ENCODE results near the gene TMIE. TPM values are rescaled to one million over a fixed set of nuclear protein-coding genes. Genes with fewer than 3 reads are reported as not detected.

The TMIE gene
- polyA plus RNA-seq, 1 donor (not counting 4 experiments of a cell fraction or from before 2014, with no cell fraction given): 0.07 TPM

GRCh38 chr3:46693038-46693891 is 7.9 kb upstream of the TMIE start, which contains the start of gene ALS2CL:
TSS of gene ALS2CL (minus strand) at chr3:46693679. CDS start at chr3:46689440, 4,239 bp downstream.
- Histone ChIP-seq H3K4me2 (ENCODE audit: control insufficient read depth, extremely low read depth, insufficient read depth, low read depth, low read length) (peak within 1 kb of the TSS; percentile 60), H3K27me3 (ENCODE audit: control insufficient read depth, extremely low read depth, insufficient read depth, low read length) (no peaks in the 10 kb centered on the region), H3K36me3 (ENCODE audit: control insufficient read depth in 2 of 2, extremely low read depth in 1 of 2, insufficient read depth in 2 of 2, low read length in 2 of 2) (peaks cover 13 to 17% of the 10 kb centered on the region in 2 experiments), H3K79me2 (ENCODE audit: control insufficient read depth, insufficient read depth, low read length) (peaks cover 22% of the 10 kb centered on the region), H2AFZ (ENCODE audit: control insufficient read depth, low read length) (peak within 1 kb of the TSS; percentile 28), H3K27ac (ENCODE audit: control insufficient read depth, insufficient read depth, low read length) (peak within 1 kb of the TSS; percentile 86), H3K9ac (ENCODE audit: control insufficient read depth, extremely low read depth, insufficient read depth, low read length) (peak within 1 kb of the TSS; percentile 99), H3K9me1 (ENCODE audit: control insufficient read depth, extremely low read depth, insufficient read depth, low read length) (peaks cover 2% of the 10 kb centered on the region), H3K9me3 (ENCODE audit: control insufficient read depth, low read depth, low read length) (no peaks in the 10 kb centered on the region), H4K20me1 (ENCODE audit: control insufficient read depth, extremely low read depth, insufficient read depth, low read length) (no peaks in the 10 kb centered on the region), H3K4me3 (ENCODE audit: control insufficient read depth in 2 of 3, extremely low read depth in 1 of 3, insufficient read depth in 2 of 3, low read depth in 1 of 3, low read length in 3 of 3) (peak within 1 kb of the TSS; percentile 72 to 88 (median 83)), H3K4me1 (ENCODE audit: control insufficient read depth, extremely low read depth, insufficient read depth, low read length) (peaks cover 41% of the 10 kb centered on the region)
- peak; percentile 50 for DNase-seq (ENCODE audit: low read depth, low spot score)
- dilution Hi-C loops (cut with MboI; ENCODE audit: extremely low pct_ligation_motif_present, low sequenced_read_pairs): no loop called here
- TF ChIP-seq CTCF (optimal IDR thresholded peaks at IDR 0.05 in 1 of 3, IDR thresholded peaks at IDR 0.05 in 1 of 3, conservative IDR thresholded peaks at IDR 0.05 in 1 of 3; ENCODE audit: extremely low read depth in 1 of 3, insufficient read depth in 2 of 3, low read length in 3 of 3): no peak
- no peak for TF ChIP-seq EZH2 (IDR thresholded peaks at IDR 0.05; ENCODE audit: low read length)
- no peak for FAIRE-seq

GRCh38 chr3:46693892-46694226 is 7.3 kb upstream of the TMIE start:
- H3K27me3 ChIP-seq (ENCODE audit: control insufficient read depth, extremely low read depth, insufficient read depth, low read length): no peaks in the 10 kb centered on the region
- no peak for FAIRE-seq
- no peaks in the 10 kb centered on the region for H3K9me3 ChIP-seq (ENCODE audit: control insufficient read depth, low read depth, low read length)
- DNase-seq (ENCODE audit: low read depth, low spot score): no peak
- H3K9ac ChIP-seq (ENCODE audit: control insufficient read depth, extremely low read depth, insufficient read depth, low read length): peak overlapping the region; percentile 44
- H4K20me1 ChIP-seq (ENCODE audit: control insufficient read depth, extremely low read depth, insufficient read depth, low read length): no peaks in the 10 kb centered on the region
- peaks cover 18% of the 10 kb centered on the region for H3K79me2 ChIP-seq (ENCODE audit: control insufficient read depth, insufficient read depth, low read length)
- peaks cover 41% of the 10 kb centered on the region for H3K4me1 ChIP-seq (ENCODE audit: control insufficient read depth, extremely low read depth, insufficient read depth, low read length)
- peak overlapping the region; percentile 48 for H3K4me2 ChIP-seq (ENCODE audit: control insufficient read depth, extremely low read depth, insufficient read depth, low read depth, low read length)
- peaks cover 2% of the 10 kb centered on the region for H3K9me1 ChIP-seq (ENCODE audit: control insufficient read depth, extremely low read depth, insufficient read depth, low read length)
- H2AFZ ChIP-seq (ENCODE audit: control insufficient read depth, low read length): peak overlapping the region; percentile 27
- no peak for TF ChIP-seq EZH2 (IDR thresholded peaks at IDR 0.05; ENCODE audit: low read length)
- no peak for TF ChIP-seq CTCF (optimal IDR thresholded peaks at IDR 0.05 in 1 of 3, IDR thresholded peaks at IDR 0.05 in 1 of 3, conservative IDR thresholded peaks at IDR 0.05 in 1 of 3; ENCODE audit: extremely low read depth in 1 of 3, insufficient read depth in 2 of 3, low read length in 3 of 3)
- H3K27ac ChIP-seq (ENCODE audit: control insufficient read depth, insufficient read depth, low read length): peak overlapping the region; percentile 26
- dilution Hi-C loops (cut with MboI; ENCODE audit: extremely low pct_ligation_motif_present, low sequenced_read_pairs): no loop called here
- H3K36me3 ChIP-seq (ENCODE audit: control insufficient read depth in 2 of 2, extremely low read depth in 1 of 2, insufficient read depth in 2 of 2, low read length in 2 of 2): peaks cover 8 to 12% of the 10 kb centered on the region in 2 experiments
- H3K4me3 ChIP-seq (ENCODE audit: control insufficient read depth in 2 of 3, extremely low read depth in 1 of 3, insufficient read depth in 2 of 3, low read depth in 1 of 3, low read length in 3 of 3): peak overlapping the region in 1 of 3 experiments; percentile 26
